Measurements from ENCODE around the gene GOLT1B. TPM values are rescaled to one million over a fixed set of nuclear protein-coding genes. Genes with fewer than 3 reads are reported as not detected.
"Not testable (repeated sequence)": the region's sequence is repeated elsewhere in the genome, so short reads cannot be mapped to it uniquely, and the experiment has no call there.

Gene GOLT1B
- total RNA-seq, 1 donor from 2014 or later, result 90.3 TPM

- Mint-ChIP-seq H3K36me3 (ENCODE audit: low read depth, unreplicated experiment) (peaks cover 13% of the 10 kb centered on the region), H3K4me1 (ENCODE audit: low read depth, unreplicated experiment) (peaks cover 6% of the 10 kb centered on the region), H3K27ac (ENCODE audit: unreplicated experiment) (no peak overlapping the region), H3K27me3 (ENCODE audit: low read depth, unreplicated experiment) (no peaks in the 10 kb centered on the region), H3K4me3 (ENCODE audit: unreplicated experiment) (no peak overlapping the region), H3K9me3 (ENCODE audit: unreplicated experiment) (no peaks in the 10 kb centered on the region)
- no peaks in the 10 kb centered on the region for H3K79me2 ChIP-seq (ENCODE audit: insufficient read depth, low read length)
- TF ChIP-seq CTCF (IDR thresholded peaks at IDR 0.05; ENCODE audit: insufficient read depth, low read depth, low read length) (no peak), EZH2 (IDR thresholded peaks at IDR 0.05; ENCODE audit: insufficient read depth, low read length) (no peak)
- H3K36me3 ChIP-seq (ENCODE audit: insufficient read depth, low read length), result peaks cover 3% of the 10 kb centered on the region
- no peaks in the 10 kb centered on the region for H3K9me3 ChIP-seq (ENCODE audit: insufficient read depth, low read depth, low read length)
- H3K4me3 ChIP-seq (ENCODE audit: insufficient read depth, low read depth, low read length), result no peak overlapping the region
- H3K9ac ChIP-seq (ENCODE audit: low read length), result no peak overlapping the region
- no peak overlapping the region for H3K27ac ChIP-seq (ENCODE audit: low read depth, low read length)
- no peak overlapping the region for H2AFZ ChIP-seq (ENCODE audit: low read depth, low read length)
- no peak for FAIRE-seq
- no peak for DNase-seq (ENCODE audit: low read depth)
- no peaks in the 10 kb centered on the region for H3K27me3 ChIP-seq (ENCODE audit: insufficient read depth, low read length)
- H4K20me1 ChIP-seq (ENCODE audit: insufficient read depth, low read length), result no peaks in the 10 kb centered on the region
- no peak overlapping the region for H3K4me2 ChIP-seq (ENCODE audit: low read length)
- no peaks in the 10 kb centered on the region for H3K4me1 ChIP-seq (ENCODE audit: insufficient read depth, low read length)
These were observed 45.3 kb upstream of the GOLT1B start for GRCh38 chr12:21456291-21456780.

- no peak overlapping the region for H3K9ac ChIP-seq (ENCODE audit: low read length)
- H3K79me2 ChIP-seq (ENCODE audit: insufficient read depth, low read length), result no peaks in the 10 kb centered on the region
- H3K4me3 Mint-ChIP-seq (ENCODE audit: unreplicated experiment), result no peak overlapping the region
- TF ChIP-seq CTCF (IDR thresholded peaks at IDR 0.05; ENCODE audit: insufficient read depth, low read depth, low read length) (no peak), EZH2 (IDR thresholded peaks at IDR 0.05; ENCODE audit: insufficient read depth, low read length) (no peak)
- peaks cover 13% of the 10 kb centered on the region for H3K36me3 Mint-ChIP-seq (ENCODE audit: low read depth, unreplicated experiment)
- no peak overlapping the region for H3K4me3 ChIP-seq (ENCODE audit: insufficient read depth, low read depth, low read length)
- H3K36me3 ChIP-seq (ENCODE audit: insufficient read depth, low read length), result peaks cover 5% of the 10 kb centered on the region
- H3K27me3 ChIP-seq (ENCODE audit: insufficient read depth, low read length), result no peaks in the 10 kb centered on the region
- H3K27ac Mint-ChIP-seq (ENCODE audit: unreplicated experiment), result no peak overlapping the region
- H3K27ac ChIP-seq (ENCODE audit: low read depth, low read length), result no peak overlapping the region
- H3K9me3 ChIP-seq (ENCODE audit: insufficient read depth, low read depth, low read length), result no peaks in the 10 kb centered on the region
- no peak overlapping the region for H2AFZ ChIP-seq (ENCODE audit: low read depth, low read length)
- H3K4me2 ChIP-seq (ENCODE audit: low read length), result no peak overlapping the region
- FAIRE-seq, result no peak
- H3K27me3 Mint-ChIP-seq (ENCODE audit: low read depth, unreplicated experiment), result no peaks in the 10 kb centered on the region
- no peaks in the 10 kb centered on the region for H3K4me1 ChIP-seq (ENCODE audit: insufficient read depth, low read length)
- DNase-seq (ENCODE audit: low read depth), result no peak
- H3K9me3 Mint-ChIP-seq (ENCODE audit: unreplicated experiment), result no peaks in the 10 kb centered on the region
- H3K4me1 Mint-ChIP-seq (ENCODE audit: low read depth, unreplicated experiment), result peaks cover 3% of the 10 kb centered on the region
- H4K20me1 ChIP-seq (ENCODE audit: insufficient read depth, low read length), result no peaks in the 10 kb centered on the region
These were observed 42.1 kb upstream of the GOLT1B start for GRCh38 chr12:21459474-21459873.

- H3K4me3 ChIP-seq (ENCODE audit: insufficient read depth, low read depth, low read length); H3K9me3 Mint-ChIP-seq (ENCODE audit: unreplicated experiment): not testable (repeated sequence)
These were observed 34.3 kb upstream of the GOLT1B start for GRCh38 chr12:21467334-21467733.

More at GRCh38 chr12:21467334-21467733, 34.3 kb upstream of the GOLT1B start:
- H3K36me3 ChIP-seq (ENCODE audit: insufficient read depth, low read length), result peaks cover 18% of the 10 kb centered on the region
- not testable (repeated sequence) for H3K4me1 ChIP-seq (ENCODE audit: insufficient read depth, low read length); H3K27me3 Mint-ChIP-seq (ENCODE audit: low read depth, unreplicated experiment); H3K4me1 Mint-ChIP-seq (ENCODE audit: low read depth, unreplicated experiment); H3K36me3 Mint-ChIP-seq (ENCODE audit: low read depth, unreplicated experiment); H3K4me2 ChIP-seq (ENCODE audit: low read length); H3K9ac ChIP-seq (ENCODE audit: low read length); H3K27ac ChIP-seq (ENCODE audit: low read depth, low read length); H3K79me2 ChIP-seq (ENCODE audit: insufficient read depth, low read length); H2AFZ ChIP-seq (ENCODE audit: low read depth, low read length); H3K27me3 ChIP-seq (ENCODE audit: insufficient read depth, low read length); H3K9me3 ChIP-seq (ENCODE audit: insufficient read depth, low read depth, low read length); FAIRE-seq; DNase-seq (ENCODE audit: low read depth); H4K20me1 ChIP-seq (ENCODE audit: insufficient read depth, low read length); H3K27ac Mint-ChIP-seq (ENCODE audit: unreplicated experiment); H3K4me3 Mint-ChIP-seq (ENCODE audit: unreplicated experiment)

Measured in astrocyte (in vitro differentiated cells and primary cell).